GM19035 (cell line): ENCODE results near the gene PARP8.

Experiments
- ATAC-seq: cut with Tn5 transposase; IDR thresholded peaks from one replicate; pipeline ENCODE4 v1.9.1; 2021; ENCODE audit not compliant: unreplicated experiment

PARP8 gene

GRCh38 chr5:50726475-50727148 is 60.2 kb downstream of the PARP8 start:
- no peak for ATAC-seq

GRCh38 chr5:50727149-50727496 is 60.7 kb downstream of the PARP8 start:
- no peak for ATAC-seq

GRCh38 chr5:50727845-50728244 is 61.4 kb downstream of the PARP8 start:
- ATAC-seq, result no peak

- ATAC-seq, result no peak
These were observed 63.9 kb downstream of the PARP8 start for GRCh38 chr5:50730336-50730735.

- no peak for ATAC-seq
These were observed 64.4 kb downstream of the PARP8 start for GRCh38 chr5:50730841-50731240.

GRCh38 chr5:50733741-50734140 is 67.3 kb downstream of the PARP8 start:
- ATAC-seq, result no peak

GRCh38 chr5:50738864-50739263 is 72.4 kb downstream of the PARP8 start:
- no peak for ATAC-seq

GRCh38 chr5:50740832-50741231 is 74.4 kb downstream of the PARP8 start:
- no peak for ATAC-seq

GRCh38 chr5:50744776-50745175 is 78.3 kb downstream of the PARP8 start:
- peak; percentile 73 for ATAC-seq

GRCh38 chr5:50745221-50745910 is 78.9 kb downstream of the PARP8 start:
- ATAC-seq, result no peak

GRCh38 chr5:50749181-50749580 is 82.7 kb downstream of the PARP8 start:
- ATAC-seq, result no peak

- no peak for ATAC-seq
These were observed 83.4 kb downstream of the PARP8 start for GRCh38 chr5:50749873-50750272.

GRCh38 chr5:50751064-50751657 is 84.7 kb downstream of the PARP8 start:
- ATAC-seq, result peak; percentile 91

- ATAC-seq, result no peak
These were observed 86.4 kb downstream of the PARP8 start for GRCh38 chr5:50752800-50753199.

- no peak for ATAC-seq
These were observed 93.3 kb downstream of the PARP8 start for GRCh38 chr5:50759526-50760270.

- no peak for ATAC-seq
These were observed 96.9 kb downstream of the PARP8 start for GRCh38 chr5:50763351-50763750.

- ATAC-seq, result no peak
These were observed 97.4 kb downstream of the PARP8 start for GRCh38 chr5:50763846-50764245.

GRCh38 chr5:50766042-50766441 is 99.6 kb downstream of the PARP8 start:
- no peak for ATAC-seq

- no peak for ATAC-seq
These were observed 100.0 kb downstream of the PARP8 start for GRCh38 chr5:50766462-50766861.

GRCh38 chr5:50766967-50767366 is 100.5 kb downstream of the PARP8 start:
- no peak for ATAC-seq

- no peak for ATAC-seq
These were observed 101.2 kb downstream of the PARP8 start for GRCh38 chr5:50767588-50767987.

GRCh38 chr5:50768634-50769033 is 102.2 kb downstream of the PARP8 start:
- no peak for ATAC-seq
